COLO668 (cell line): ENCODE results near the gene GAREM2.
A peak's percentile ranks its signal among the peaks of the same experiment; 100 is the strongest.
"Not testable (repeated sequence)": the region's sequence is repeated elsewhere in the genome, so short reads cannot be mapped to it uniquely, and the experiment has no call there.

Experiments used
- DNase-seq: peaks from one replicate; lab custom pipeline; 2025; ENCODE audit not compliant: unreplicated experiment; lab: John Stamatoyannopoulos, UW

GAREM2 gene

GRCh38 chr2:26172871-26173775, at the start of gene GAREM2:
Gene GAREM2, plus strand, starts transcription at chr2:26173088. Its CDS starts 133 bp downstream, at chr2:26173221.
- peak; percentile 32 for DNase-seq

GRCh38 chr2:26123426-26123825, 49.5 kb upstream of the GAREM2 start:
- no peak for DNase-seq

DNA sequence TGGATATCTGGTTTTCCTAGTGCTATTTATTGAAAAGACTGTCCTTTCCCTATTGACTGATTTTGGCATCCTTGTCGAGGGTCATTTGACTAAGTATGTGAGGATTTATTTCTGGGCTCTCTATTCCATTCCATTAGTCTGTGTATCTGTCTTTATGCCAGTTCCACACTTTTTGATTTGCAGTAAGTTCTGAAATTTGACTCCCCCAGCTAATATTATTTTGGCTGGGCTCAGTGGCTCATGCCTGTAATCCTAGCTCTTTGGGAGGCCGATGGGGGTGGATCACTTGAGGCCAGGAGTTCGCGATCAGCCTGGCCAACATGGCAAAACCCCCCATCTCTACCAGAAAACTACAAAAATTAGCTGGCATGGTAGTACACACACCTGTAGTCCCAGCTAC, 46.8 kb upstream of the GAREM2 start:
- DNase-seq = no peak

DNA sequence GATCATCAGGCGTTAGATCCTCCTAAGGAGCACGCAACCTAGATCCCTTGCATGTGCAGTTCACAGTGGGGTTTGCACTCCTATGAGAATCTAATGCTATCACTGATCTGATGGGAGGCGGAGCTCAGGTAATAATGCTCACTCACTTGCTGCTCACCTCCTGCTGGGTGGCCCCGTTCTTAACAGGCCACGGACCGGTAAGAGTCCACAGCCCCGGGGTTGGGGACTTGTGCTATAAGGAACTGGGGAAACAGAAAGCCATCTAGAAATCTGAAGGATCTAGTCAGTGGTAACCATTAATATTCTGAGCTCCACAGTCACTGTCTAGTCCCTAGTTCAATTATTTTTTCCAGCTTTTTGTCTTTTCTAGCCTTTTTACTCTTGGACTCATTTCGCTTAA, 44.7 kb upstream of the GAREM2 start:
- DNase-seq = no peak

DNA sequence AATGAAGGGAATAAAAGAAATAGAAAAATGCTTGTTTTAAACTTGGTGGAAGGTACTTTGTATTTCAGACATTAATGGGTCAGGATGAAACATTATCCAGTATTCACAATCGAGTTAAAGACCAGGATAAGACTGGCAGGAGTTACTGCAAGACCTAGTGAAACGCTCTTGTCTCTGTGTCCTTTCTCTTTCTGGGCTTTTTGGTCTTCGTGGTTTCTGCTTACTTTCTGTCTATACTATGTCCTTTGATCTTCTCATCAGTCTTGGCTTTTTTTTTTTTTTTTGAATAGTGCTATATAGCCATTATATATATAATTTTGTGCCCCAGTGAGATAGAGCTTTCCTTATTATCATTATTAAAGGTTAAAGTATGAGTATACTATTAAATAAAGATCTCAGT, 42.1 kb upstream of the GAREM2 start:
- DNase-seq = no peak

- DNase-seq = no peak
Measured at GRCh38 chr2:26136451-26136850, 36.4 kb upstream of the GAREM2 start.

- DNase-seq = no peak
Measured at GRCh38 chr2:26139269-26140183, 33.4 kb upstream of the GAREM2 start.

DNA sequence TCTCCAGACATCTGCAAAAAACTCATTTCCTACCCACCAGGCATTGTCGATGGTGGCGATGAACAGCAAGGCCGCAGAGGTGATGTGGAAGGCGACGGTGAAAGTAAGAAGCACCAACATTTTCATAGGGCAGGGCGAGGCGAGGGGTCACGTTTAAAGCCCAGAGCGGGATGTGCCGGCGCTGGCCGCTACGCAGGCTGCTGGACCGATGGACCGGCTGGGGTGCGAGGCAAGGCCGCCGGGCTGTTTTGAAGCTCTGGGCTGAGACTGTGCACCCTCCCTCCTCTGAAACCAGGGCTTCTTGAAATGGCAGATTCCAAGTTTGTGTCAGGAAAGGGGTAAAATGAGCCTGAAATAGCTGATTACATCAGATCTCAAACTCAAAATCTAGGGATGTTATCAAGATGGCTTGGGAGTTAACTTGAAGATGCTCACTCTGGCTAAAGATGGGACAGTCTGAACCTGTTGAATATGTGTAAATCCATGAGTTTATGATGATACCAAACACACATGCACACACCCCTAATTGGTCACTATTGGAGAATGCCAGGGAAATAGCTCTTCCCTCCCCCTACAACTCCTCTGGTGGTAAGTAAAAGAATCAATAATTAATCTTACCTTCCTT, 31.6 kb upstream of the GAREM2 start:
- no peak for DNase-seq

DNA sequence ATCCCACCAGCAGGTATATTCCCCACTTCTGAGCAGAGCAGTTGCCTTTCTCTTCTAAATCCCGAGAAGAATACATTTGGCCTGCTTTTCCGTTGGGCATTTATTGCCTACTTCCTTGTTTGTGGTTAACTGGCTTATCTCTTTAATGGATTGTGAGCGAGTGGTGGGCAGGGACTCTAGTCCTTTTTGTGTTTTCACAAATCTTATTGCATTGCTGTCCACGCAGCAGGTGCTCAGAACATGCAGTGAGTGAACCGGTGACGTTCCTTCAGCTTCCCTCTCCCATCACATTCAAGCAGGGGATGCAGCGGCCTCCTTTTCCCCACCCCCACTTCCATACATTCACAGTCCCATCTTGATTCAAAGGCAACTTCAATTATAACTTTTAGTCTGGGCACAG, 28.9 kb upstream of the GAREM2 start:
- DNase-seq = peak; percentile 26

- peak; percentile 56 for DNase-seq
Measured at GRCh38 chr2:26144953-26145680, 27.8 kb upstream of the GAREM2 start.

- DNase-seq = no peak
Measured at GRCh38 chr2:26148501-26148900, 24.4 kb upstream of the GAREM2 start.

DNA sequence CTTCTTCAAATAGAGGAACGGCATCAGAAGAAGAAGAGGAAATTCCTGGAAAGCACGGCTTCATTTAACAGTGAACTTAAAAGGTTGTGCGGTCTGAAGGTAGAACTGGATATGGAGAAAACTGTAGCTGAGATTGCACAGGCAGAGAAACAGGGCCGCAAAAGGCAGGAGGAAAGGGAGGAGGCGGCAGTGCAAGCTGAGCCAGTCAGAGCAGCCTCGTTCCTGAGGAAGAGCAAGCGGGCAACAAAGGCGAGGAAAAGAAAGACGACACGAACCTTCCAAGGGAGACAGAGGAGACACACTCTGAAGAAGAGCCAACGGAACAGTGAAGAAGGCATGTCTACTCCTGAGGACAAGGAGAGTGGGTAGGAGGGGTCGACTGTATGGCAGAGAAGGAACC, 22.6 kb upstream of the GAREM2 start:
- no peak for DNase-seq

GRCh38 chr2:26157580-26157979, 15.3 kb upstream of the GAREM2 start:
- no peak for DNase-seq

DNA sequence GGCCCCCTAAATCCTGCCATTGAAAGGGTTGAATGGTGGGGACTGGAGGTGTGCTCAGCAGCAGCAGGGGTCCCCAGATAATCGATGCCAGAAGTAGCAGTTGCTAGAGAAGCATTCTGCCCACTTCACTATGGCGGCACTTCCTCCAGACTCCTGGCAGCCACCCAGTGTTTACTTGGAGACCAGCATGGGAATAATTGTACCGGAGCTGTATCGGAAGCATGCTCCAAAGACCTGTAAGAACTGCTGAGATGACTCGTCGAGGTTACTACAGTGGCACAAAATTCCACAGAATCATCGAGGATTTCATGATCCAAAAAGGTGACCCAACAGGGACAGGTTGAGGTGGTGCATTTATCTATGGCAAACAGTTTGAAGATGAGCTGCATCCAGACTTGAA, 11.0 kb upstream of the GAREM2 start:
- no peak for DNase-seq

- DNase-seq = no peak
Measured at GRCh38 chr2:26162963-26163362, 9.9 kb upstream of the GAREM2 start.

DNA sequence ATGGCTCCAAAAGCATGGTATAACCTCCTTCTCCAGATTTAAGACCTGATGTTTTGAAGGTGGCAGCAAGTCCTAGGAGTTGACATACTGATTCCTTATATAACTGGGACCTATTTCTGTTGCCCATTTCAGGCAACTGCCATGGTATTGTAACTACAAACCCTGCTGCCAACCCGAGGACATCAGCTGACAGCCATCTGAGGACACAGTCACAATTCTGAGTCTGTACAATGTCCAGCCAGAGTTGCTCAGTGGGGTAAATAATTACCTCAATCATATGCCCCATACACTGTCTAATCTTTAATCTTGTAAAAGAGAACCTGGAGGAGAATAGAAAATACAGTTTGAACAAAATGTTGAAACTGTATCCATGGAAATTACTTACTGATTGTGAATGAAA, 8.7 kb upstream of the GAREM2 start:
- no peak for DNase-seq

GRCh38 chr2:26164641-26165211, 8.2 kb upstream of the GAREM2 start:
- DNase-seq = no peak

DNA sequence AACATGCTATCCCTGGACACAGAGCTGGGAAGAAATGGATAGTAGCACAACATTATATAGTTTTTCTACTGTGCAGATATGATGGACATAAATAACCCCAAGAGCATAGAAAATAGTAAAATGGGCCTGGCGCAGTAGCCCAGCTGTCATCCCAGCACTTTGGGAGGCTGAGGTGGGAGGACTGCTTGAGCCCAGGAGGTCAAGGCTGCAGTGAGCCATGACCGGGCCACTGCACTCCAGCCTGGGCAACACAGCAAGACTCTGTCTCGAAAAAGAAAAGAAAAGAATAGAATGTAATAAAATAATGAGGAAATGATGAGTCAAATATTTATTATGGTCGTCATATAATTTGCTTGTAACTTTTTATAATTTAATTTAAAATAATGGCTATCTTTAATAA, 7.5 kb upstream of the GAREM2 start:
- DNase-seq = no peak

GRCh38 chr2:26166541-26166940, 6.3 kb upstream of the GAREM2 start:
- not testable (repeated sequence) for DNase-seq

DNA sequence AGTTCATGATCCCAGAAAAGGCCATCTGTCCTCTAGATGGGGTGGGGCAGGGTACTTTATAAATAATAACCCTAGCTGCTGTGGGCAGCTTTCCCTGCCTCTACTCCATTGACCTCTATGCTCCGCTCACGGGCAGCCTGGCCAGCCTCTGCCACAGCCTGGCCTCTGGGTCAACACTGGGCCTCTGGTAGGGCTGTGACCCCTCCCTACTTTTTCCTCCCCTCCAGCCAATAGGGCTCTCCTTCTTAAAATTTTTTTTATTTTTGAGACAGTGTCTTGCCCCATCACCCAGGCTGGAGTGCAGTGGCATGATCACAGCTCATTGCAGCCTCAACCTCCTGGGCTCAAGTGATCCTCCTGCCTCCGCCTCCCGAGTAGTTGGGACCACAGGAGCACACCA, 4.1 kb upstream of the GAREM2 start:
- no peak for DNase-seq
